Esophagus (tissue), 2 donors: ENCODE measurements around the gene ALG9. TPM values are rescaled to one million over a fixed set of nuclear protein-coding genes. Genes with fewer than 3 reads are reported as not detected.
"Not testable (repeated sequence)": the region's sequence is repeated elsewhere in the genome, so short reads cannot be mapped to it uniquely, and the experiment has no call there.

Experiments
- H3K27ac ChIP-seq, 2 donors: one replicate each; pipeline ENCODE4 v1.5.1; 2013; ENCODE audit warnings: low read depth in 2 of 2, mild to moderate bottlenecking in 2 of 2, inconsistent platforms in 1 of 2, low read length in 1 of 2, moderate library complexity in 1 of 2
- H3K27me3 ChIP-seq, 2 donors: one replicate each; pipeline ENCODE4 v1.6.1; 2013; ENCODE audit warnings: low read length in 2 of 2, control low read depth in 1 of 2, mild to moderate bottlenecking in 1 of 2; ENCODE audit not compliant: insufficient read depth in 2 of 2, control insufficient read depth in 1 of 2
- H3K36me3 ChIP-seq, 2 donors: one replicate each; pipeline ENCODE4 v1.6.1; 2013; ENCODE audit warnings: low read length in 1 of 2; ENCODE audit not compliant: control insufficient read depth in 2 of 2, insufficient read depth in 2 of 2
- H3K4me1 ChIP-seq, 2 donors: one replicate each; pipeline ENCODE4 v1.6.1; 2013; ENCODE audit warnings: low read length in 1 of 2; ENCODE audit not compliant: control insufficient read depth in 2 of 2, insufficient read depth in 2 of 2
- H3K4me3 ChIP-seq, 2 donors: one replicate each; pipeline ENCODE4 v1.5.1; 2013; ENCODE audit warnings: low read length in 2 of 2, mild to moderate bottlenecking in 2 of 2, low read depth in 1 of 2, moderate library complexity in 1 of 2
- H3K9me3 ChIP-seq, 2 donors: one replicate each; pipeline ENCODE4 v1.6.1; 2013; ENCODE audit warnings: mild to moderate bottlenecking in 2 of 2, low read depth in 1 of 2, low read length in 1 of 2, moderate library complexity in 1 of 2; ENCODE audit not compliant: control insufficient read depth in 2 of 2, insufficient read depth in 1 of 2
- WGBS, 2 donors: extraction: QIAGEN DNeasy Blood & Tissue Kit; methylation state at CpG; one replicate each; pipeline ENCODE4 v1.1.7; 2013; 5-methylcytosine and 5-hydroxymethylcytosine counted together
- polyA plus RNA-seq, 2 donors: library from polyadenylated mRNA; stranded (reverse); fragments of 200-250 nt; gene quantifications; one replicate each; pipeline ENCODE4 v1.2.3, GENCODE V29; 2013
- donor health status: healthy with polysubstance abuse.
- donor health status: Bipolar disorder and iron deficiency.

The ALG9 gene
- polyA plus RNA-seq, 2 donors: 13.2 to 19.5 TPM

GRCh38 chr11:111911563-111912401, 40.4 kb upstream of the ALG9 start, which contains the start of gene CRYAB:
Gene CRYAB (minus strand): TSS chr11:111911770. CDS start chr11:111911724, 46 bp downstream.
- peak within 1 kb of the TSS; percentile 79 to 92 for H3K27ac ChIP-seq
- peak within 1 kb of the TSS; percentile 18 to 32 for H3K4me3 ChIP-seq
- H3K4me1 ChIP-seq: peaks cover 0 to 9% of the 10 kb centered on the region in 2 donors
- no peaks in the 10 kb centered on the region for H3K36me3 ChIP-seq
- WGBS, 2 donors: 33 to 36% methylated on average over 17 of the region's 17 CpGs
- H3K9me3 ChIP-seq: no peaks in the 10 kb centered on the region
- no peaks in the 10 kb centered on the region for H3K27me3 ChIP-seq

- no peaks in the 10 kb centered on the region for H3K27me3 ChIP-seq
- 45 to 47% methylated on average over 9 of the region's 9 CpGs for WGBS, 2 donors
These were observed 39.5 kb upstream of the ALG9 start for GRCh38 chr11:111910676-111911562.

GRCh38 chr11:111909378-111909777, 38.0 kb upstream of the ALG9 start:
- H3K27me3 ChIP-seq: no peaks in the 10 kb centered on the region
- no peaks in the 10 kb centered on the region for H3K9me3 ChIP-seq
- H3K4me3 ChIP-seq: peak overlapping the region in 1 of 2 donors; percentile 10
- WGBS, 2 donors: 62 to 77% methylated on average over 5 of the region's 5 CpGs
- H3K4me1 ChIP-seq: peaks cover 0 to 9% of the 10 kb centered on the region in 2 donors
- H3K36me3 ChIP-seq: no peaks in the 10 kb centered on the region
- peak overlapping the region in 1 of 2 donors; percentile 34 for H3K27ac ChIP-seq

More at GRCh38 chr11:111910676-111911562, 39.5 kb upstream of the ALG9 start:
- Histone ChIP-seq H3K4me1 (peaks cover 0 to 9% of the 10 kb centered on the region in 2 donors), H3K36me3 (no peaks in the 10 kb centered on the region), H3K9me3 (no peaks in the 10 kb centered on the region), H3K4me3 (peak overlapping the region; percentile 18 to 32), H3K27ac (peak overlapping the region; percentile 79 to 92)

- H3K4me3 ChIP-seq: no peak overlapping the region
These were observed 37.4 kb upstream of the ALG9 start for GRCh38 chr11:111908639-111909305.

DNA sequence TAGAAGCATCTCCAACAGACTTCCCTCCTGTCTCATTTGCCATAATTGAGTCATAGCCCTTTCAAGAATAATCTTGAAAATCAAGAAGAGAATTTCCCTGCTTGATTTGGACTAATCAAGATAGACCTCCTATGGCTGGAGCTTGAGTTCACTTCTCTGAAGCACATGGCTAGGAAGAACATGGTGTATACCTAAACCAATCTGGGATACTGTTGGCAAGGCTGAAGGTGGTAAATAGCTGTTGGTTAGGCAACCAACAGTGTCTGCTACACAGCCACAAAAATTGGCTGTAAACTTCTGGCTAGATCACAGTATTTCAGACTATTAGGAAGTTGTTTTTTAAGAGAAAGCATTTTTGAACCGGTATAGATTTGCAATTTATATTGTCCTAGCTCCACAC, 35.3 kb upstream of the ALG9 start:
- 87 to 90% methylated on average over 1 of the region's 1 CpG for WGBS, 2 donors
- no peaks in the 10 kb centered on the region for H3K36me3 ChIP-seq
- no peaks in the 10 kb centered on the region for H3K27me3 ChIP-seq
- H3K4me3 ChIP-seq: no peak overlapping the region
- no peaks in the 10 kb centered on the region for H3K9me3 ChIP-seq
- peaks cover 0 to 5% of the 10 kb centered on the region in 2 donors for H3K4me1 ChIP-seq
- no peak overlapping the region for H3K27ac ChIP-seq

More at GRCh38 chr11:111908639-111909305, 37.4 kb upstream of the ALG9 start:
- WGBS, 2 donors: 78 to 80% methylated on average over 5 of the region's 5 CpGs
- H3K27ac ChIP-seq: no peak overlapping the region
- H3K36me3 ChIP-seq: no peaks in the 10 kb centered on the region
- no peaks in the 10 kb centered on the region for H3K9me3 ChIP-seq
- H3K27me3 ChIP-seq: no peaks in the 10 kb centered on the region
- H3K4me1 ChIP-seq: peaks cover 0 to 8% of the 10 kb centered on the region in 2 donors

- 39 to 45% methylated on average over 2 of the region's 2 CpGs for WGBS, 2 donors
- Histone ChIP-seq H3K27me3 (no peaks in the 10 kb centered on the region), H3K4me1 (peaks cover 0 to 2% of the 10 kb centered on the region in 2 donors), H3K9me3 (no peaks in the 10 kb centered on the region), H3K4me3 (no peak overlapping the region), H3K27ac (no peak overlapping the region), H3K36me3 (no peaks in the 10 kb centered on the region)
These were observed 34.0 kb upstream of the ALG9 start for GRCh38 chr11:111905411-111905810.

DNA sequence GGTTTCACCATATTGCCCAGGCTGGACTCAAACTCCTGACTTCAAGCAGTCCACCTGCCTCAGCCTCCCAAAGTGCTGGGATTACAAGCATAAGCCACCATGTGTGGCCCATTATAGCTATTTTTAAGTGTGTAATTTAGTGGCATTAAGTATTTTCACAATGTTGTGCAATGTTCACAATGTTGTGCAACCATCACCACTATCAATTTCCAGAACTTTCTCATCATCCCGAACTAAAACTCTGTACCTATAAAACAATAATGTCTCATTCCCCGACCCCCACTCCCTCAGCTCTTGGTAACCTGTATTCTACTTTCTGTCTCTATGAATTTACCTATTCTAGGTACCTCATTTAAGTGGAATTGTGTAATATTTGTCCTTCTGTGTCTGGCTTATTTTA, 15.5 kb upstream of the ALG9 start:
- Histone ChIP-seq H3K9me3 (no peaks in the 10 kb centered on the region), H3K4me1 (no peaks in the 10 kb centered on the region), H3K27ac (no peak overlapping the region), H3K27me3 (no peaks in the 10 kb centered on the region), H3K4me3 (no peak overlapping the region), H3K36me3 (no peaks in the 10 kb centered on the region)
- 85 to 87% methylated on average over 2 of the region's 2 CpGs for WGBS, 2 donors

GRCh38 chr11:111886032-111886431, 14.7 kb upstream of the ALG9 start:
- Histone ChIP-seq H3K9me3 (no peaks in the 10 kb centered on the region), H3K27me3 (no peaks in the 10 kb centered on the region), H3K4me1 (no peaks in the 10 kb centered on the region), H3K27ac (no peak overlapping the region), H3K36me3 (no peaks in the 10 kb centered on the region), H3K4me3 (no peak overlapping the region)
- WGBS, 2 donors: 82 to 93% methylated on average over 4 of the region's 4 CpGs

DNA sequence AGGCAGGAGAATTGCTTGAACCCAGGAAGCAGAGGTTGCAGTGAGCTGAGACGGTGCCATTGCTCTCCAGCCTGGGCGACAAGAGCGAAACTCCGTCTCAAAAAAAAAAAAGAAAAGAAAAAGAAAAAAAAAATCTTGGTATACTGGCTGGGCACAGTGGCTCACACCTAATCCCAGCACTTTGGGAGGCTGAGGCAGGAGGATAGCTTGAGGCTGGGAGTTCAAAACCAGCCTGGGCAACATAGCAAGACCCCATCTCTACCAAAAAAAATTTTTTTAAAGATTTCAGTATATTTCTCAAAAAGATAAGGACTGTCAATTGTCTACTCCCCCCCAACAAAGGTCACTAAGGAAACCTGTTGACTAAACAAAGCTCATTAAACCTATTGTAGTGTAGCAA, 13.7 kb upstream of the ALG9 start:
- H3K36me3 ChIP-seq, H3K27me3 ChIP-seq, H3K4me1 ChIP-seq, H3K9me3 ChIP-seq, H3K4me3 ChIP-seq, H3K27ac ChIP-seq: not testable (repeated sequence)
- WGBS, 2 donors: 68 to 91% methylated on average over 4 of the region's 4 CpGs
